Stimulated activated CD8-positive, alpha-beta memory T cell treated with anti-CD3 and anti-CD28 coated beads, Interleukin-4, amount 100 ng/mL, for 24 hours (primary cell): ENCODE data around the gene EGFLAM.

Source experiments
- DNase-seq: peaks from one replicate; pipeline ENCODE4 v3.0.0-alpha.2; 2020; ENCODE audit warnings: low read depth

Gene EGFLAM

DNA sequence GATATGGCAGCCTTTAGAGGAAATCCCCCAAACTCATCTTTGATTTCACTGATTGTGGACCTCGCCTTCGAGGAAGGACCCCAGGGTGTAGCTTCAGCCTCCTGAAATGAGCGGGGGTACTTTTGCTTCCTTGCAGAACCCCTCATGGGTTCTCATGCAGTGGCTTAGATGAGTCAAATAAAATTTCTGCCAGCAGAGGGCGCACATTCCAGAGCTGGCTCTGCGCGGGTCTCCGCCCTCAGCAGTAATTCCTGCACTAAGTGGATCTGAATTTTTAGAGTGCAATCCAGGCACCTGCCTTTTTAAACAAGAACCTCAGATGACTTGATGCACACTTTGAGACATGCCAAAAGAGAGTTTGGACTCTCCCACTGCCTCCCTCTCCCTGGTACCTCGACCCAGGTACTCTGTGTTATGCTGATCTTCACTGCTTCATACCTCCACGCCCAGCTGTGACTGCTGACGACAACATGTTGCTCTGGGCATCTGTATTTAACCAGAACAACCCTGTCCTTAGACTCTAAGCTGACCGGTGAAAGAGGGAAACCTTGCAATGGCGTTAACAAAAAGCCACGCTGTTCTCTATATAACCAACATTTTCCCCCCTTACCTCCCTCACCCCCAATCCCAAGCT is 7.3 kb downstream of the EGFLAM start:
- DNase-seq: peak; percentile 7

DNA sequence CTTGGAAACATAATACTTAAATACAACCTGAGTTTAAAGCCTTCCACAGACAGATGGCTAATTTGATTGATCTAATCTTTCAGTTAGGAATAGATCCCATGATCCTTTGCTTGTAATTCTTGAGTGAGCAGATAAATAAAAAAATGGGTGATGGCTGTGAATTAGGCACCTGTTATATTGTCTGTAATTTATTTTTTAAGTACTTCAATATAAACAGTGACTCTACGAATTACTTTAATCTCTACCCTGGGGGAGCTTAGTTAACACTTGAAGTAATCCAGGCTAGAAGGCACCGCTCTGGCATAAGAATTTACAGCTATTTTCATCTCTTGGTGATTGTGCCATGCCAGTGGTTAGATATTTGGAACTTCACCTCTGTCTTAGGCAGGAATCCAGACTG is 9.0 kb downstream of the EGFLAM start:
- no peak for DNase-seq

DNA sequence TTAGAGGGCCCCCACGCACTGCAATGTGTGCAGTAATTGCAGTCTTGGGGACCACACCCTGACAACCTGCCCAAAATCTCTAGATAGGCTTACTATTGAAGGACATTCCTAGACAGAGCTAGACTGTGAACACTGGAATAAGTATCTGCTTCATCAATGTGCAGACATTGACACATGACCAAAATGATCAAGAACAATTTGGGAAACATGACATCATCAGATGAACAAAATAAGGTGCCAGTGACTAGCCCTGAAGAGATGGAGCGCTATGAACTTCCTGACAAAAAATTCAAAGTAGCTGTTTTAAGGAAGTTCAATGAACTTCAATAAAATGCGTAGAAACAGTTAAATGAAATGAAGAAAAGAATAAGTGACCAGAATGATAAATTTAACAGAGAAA is 15.3 kb downstream of the EGFLAM start:
- no peak for DNase-seq

DNA sequence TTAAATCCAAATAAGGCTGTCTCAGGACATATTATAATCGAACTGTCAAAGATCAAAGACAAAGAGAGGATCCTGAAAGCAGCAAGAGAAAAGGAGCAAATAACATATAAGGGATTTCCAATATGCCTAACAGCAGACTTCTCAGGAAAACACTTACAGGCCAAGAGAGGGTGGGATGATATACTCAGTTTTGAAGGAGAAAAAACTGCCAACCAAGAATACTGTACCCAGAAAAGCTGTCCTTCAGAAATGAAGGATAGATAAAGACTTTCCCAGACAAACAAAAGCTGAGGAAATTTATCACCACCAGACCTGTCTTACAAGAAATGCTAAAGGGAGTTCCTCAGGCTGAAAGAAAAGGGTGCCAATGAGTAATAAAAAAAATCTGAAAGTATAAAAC is 16.0 kb downstream of the EGFLAM start:
- DNase-seq: no peak

DNA sequence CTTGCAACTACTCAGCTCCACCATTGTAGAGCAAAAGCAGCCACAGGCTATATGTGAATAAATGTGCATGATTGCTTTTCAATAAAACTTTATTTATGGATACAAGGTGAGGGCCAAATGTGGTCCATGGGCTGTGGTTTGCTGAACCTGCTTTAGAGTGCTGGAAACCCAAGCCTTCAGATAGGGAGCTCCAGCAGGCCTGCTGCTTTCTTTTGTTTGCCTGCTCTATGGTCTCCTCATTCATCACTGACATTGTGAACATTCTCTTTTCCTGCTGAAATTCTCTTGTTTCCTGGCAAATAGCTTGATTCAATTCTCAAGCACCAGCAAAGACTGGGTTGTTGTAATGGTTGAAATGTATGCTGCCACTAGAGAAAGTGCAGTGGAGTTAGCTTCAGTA is 26.0 kb downstream of the EGFLAM start:
- DNase-seq: no peak

DNA sequence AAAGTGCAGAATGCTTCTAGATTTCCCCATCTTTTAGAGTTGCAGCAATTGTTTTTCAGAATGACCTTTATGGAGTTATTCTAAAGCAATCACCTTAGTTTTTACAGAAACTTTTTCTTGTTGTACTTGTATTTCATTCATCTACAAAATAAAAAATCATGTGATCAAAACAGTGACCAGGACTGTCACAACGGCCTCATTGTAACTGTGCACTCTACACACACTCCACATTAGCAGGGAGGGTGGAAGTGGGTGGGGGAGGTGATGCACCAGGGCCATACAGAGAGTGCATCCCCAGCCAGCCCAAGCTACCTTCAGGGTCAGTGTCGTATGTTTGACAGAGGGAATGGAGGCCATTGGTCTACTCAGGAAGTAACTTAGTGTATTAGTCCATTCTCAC is 26.9 kb downstream of the EGFLAM start:
- DNase-seq: no peak

DNA sequence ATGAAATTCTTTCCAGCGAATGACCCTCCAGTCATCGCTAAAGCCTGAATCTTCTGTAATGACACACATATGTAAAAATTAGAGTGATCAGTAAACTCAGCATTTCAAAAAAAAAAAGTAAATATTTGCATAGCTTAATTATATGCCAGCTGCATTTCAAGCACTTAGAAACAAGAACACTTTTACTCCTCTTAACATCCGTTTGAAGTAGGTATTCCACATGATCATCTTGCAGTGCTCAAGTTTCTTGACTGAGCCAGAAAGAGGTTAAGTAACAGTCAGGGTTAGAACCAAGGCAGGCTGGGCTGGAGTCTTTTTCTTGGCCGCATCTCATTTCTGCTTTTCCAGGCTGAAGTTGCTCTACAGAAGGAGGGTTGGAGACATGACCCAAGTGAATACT is 27.6 kb downstream of the EGFLAM start:
- no peak for DNase-seq

DNA sequence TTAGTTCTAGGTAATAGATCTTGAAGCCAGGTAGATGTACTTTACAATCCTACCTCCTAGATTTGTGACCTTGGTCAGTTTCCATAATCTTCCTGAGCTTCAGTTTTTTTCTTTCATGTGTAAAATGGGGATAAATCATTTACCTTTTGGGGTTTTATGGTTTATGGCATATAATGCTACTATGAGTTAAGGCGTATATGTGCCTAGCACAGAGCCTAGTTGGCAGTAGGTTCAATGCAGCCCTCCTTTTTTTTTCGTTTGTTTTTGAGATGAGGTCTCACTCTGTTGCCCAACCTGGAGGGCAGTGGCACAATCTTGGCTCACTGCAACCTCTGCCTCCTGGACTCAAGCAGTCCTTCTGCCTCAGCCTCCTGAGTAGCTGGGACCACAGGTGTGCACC is 28.8 kb downstream of the EGFLAM start:
- no peak for DNase-seq

DNA sequence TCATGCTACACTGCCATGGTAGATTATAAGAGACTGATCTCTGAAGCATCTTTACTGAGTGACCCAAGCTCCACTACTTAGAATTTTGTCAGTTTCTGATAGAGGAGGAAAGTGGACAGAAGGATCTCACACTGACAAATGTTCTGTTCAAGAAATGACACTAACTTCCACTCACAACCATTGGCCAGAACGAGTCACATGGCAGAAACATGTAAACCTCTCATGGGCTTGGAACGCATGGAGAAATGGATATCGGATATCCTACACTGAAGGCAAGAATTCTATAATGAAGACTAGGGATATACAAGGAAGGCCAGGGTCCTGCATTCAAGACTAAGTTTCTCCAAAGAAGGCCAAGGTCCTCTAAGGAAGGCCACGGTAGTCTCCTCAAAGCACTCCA is 31.1 kb downstream of the EGFLAM start:
- no peak for DNase-seq

DNA sequence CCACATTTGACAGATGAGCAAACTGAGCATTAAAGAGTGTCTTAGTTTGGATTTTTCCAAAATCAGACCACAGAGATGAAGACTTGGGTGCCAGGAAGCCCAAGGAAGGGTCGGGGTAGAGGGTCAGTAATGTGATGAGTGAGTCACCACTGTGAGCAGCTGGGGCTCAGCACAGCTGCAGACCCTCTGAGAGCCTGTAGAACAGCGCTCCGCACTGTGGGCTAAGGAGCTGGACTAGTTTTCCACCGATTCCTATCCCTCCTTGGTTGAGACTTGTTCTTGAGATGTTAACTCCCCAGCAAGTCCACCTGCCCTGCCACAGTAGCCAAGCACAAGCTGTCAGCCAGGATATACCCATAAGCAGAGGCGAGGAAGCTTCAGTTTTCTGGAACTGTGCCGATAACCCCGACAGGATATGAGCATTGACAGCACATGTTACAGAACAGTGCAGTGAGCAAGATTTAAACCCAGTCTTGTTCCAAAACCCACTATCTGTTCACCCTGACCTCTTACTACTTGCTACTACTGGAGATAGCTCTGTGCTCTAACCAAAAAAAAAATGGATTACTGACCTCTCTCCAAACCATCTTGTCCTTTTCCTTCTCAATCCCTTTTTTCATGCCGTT is 31.8 kb downstream of the EGFLAM start:
- DNase-seq: no peak

DNA sequence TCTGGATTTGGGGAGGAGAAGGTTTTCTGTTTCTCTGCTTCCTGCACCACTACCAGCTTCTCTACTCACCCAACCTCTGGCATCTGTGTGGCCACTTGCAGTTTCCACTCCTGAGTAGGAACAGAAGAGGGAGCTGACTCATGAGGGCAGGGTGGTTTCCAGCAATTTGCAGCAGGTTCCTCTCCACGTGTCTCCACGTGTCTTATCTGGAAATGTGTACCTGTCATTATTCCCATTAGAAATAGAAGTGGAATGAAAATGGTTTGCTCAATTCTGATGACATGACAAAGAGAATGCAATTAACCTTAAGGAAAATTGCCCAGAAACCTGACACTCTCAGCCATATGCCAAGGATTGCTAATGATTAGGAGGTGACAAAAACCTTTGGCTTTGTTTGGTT is 33.0 kb downstream of the EGFLAM start:
- DNase-seq: no peak

DNA sequence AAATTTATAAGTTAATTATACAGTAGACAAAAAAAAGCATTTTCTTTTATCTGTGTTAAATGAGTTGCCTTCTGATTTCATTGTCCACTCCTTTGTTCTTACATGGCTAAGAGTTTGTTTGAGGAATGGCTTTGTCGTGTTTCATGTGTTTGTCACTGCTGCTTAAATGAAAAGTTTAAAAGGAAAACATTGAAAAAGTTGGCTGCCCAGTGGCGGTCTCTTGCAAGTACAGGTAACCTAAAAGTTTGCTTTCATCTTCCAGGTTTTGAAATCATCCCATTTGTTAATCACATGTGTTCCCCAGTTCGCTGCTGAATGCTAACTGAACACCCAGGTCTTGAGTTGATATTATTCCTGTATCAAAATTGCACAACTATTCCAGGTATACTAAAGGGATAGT is 33.9 kb downstream of the EGFLAM start:
- DNase-seq: no peak

DNA sequence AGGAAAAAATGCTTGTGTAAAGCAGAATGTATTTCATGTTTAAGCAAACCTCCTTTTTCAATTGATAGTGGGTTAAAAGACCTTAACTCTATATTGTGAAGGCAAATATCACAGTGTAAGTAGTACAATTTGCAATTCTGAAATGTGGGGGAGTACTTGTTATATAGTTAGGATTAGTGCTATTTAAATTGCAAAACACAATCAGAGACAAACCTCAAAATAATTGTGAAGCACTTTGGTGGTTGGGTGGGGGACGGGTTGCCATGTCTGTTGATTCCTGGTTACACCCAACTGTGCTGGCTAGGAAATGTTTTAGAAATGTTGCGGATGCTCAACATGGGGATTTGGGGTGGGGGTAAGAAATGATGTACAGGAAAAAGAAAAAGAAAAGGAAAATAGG is 37.4 kb downstream of the EGFLAM start:
- DNase-seq: no peak

DNA sequence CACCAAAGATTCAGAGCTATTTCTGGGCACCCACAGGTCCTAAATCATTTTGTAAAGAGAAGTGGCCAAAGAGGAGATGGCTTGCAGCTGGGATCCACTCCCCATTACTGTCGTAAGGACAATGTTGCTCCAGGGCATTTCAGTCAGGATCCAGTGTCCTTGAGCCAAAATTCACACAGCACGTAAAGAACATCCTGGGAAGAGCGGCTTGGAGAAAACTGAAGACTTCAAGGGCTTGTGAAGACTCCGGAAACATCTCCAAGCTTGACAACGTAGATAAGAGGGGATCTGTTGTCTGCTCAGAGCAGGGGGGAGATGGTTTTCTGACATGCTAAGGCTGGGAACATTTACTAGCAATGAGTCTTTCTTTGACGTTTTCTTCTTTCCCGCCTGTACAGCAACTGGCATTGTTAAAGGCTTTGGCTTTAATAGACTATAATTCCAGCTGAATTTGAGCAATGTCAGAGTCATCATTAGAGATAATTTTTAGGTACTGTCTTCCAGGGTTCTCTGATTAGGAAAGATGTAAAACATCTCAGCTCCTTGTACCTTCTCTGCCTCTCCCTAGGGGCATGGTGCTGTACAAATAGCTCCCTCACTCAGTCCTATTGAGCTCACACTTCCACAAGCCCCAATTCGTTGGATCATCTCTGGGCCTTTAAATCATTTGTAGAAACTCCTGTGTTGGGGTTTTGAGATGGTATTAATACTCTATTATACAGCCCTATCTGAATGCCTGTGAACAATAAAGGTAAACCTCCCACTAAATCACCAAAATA is 39.7 kb downstream of the EGFLAM start:
- no peak for DNase-seq

DNA sequence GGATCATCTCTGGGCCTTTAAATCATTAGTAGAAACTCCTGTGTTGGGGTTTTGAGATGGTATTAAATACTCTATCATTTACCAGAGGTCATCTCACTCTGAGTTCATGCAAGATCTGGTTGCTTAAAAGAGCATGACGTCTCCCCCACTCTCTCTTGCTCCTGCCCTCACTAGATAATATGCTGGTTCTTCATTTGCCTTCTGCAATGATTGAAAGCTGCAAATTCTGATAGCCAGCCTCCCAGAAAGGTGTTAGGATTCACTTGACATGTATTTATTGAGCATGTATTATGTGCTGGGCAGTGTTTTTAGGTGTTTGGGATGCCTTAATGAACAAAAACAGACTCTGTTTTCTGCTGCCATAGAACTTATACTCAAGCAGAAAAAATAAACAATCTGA is 41.2 kb downstream of the EGFLAM start:
- no peak for DNase-seq

DNA sequence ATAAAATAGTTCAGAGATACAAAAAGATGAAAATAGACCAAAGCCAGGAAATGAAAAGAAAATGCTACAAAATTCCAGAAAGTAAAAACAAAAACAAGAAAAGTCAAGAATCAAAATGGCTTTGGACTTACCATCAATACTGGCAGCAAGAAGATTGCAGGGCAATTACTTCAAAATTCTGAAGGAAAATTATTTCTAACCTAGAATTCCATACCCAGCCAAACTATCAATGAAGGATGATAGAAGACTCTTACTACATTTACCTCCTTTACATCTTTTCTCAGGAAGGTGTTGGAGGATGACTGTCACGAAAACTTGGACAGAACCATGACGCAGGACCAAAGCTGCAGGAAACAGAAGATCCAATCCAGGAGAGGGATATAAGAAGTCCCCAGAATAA is 46.8 kb downstream of the EGFLAM start:
- no peak for DNase-seq

DNA sequence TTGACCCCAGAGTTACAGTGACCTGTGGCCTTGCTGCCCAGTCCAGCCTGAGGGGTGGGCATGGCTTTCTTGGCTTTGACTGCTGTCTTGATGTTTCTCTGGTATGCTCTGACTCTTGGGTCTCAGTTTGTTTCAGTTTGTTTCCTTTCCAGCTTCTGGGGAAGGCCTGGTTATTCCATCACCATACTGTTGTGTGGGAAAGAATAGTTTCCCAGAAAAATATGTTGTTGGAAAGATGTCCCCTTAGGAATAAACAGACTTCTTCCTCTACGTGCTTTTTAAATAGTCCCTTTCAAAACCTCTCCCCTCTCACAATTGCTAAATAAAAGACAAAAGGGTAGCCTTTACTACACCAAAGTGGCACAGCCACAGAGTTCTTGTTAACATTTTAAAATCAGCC is 49.5 kb downstream of the EGFLAM start:
- DNase-seq: no peak

DNA sequence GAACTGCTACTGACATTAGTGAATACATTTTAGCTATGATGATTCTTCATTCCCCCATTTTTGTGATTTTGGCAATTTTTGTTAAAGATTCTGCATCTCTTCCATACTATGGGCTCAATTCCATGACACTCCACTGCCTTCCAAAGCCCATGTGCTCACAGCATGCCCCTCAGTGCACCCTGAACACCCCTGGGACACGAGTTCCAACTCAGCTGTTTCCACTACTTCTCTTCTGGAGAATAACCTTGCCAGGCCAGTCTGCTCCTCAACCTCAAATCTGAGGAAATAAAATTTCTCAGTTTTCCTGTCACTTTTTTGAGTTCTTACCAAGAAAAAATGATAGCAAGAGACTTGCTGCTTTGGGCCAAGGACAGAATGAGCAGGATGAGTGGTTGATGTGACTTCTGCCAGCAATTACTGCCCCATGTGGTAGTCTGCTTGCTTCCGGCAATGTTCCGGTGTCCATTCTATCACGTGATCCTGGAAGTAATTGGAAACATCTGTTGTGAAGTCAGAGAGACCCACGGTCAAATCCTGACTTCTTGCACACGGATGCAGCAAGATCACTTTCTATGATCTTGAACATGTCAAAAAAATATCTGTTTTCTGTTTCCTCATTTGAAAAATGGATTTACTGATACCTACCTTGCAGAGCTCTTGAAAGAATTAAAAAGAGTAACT is 58.3 kb downstream of the EGFLAM start:
- no peak for DNase-seq

DNA sequence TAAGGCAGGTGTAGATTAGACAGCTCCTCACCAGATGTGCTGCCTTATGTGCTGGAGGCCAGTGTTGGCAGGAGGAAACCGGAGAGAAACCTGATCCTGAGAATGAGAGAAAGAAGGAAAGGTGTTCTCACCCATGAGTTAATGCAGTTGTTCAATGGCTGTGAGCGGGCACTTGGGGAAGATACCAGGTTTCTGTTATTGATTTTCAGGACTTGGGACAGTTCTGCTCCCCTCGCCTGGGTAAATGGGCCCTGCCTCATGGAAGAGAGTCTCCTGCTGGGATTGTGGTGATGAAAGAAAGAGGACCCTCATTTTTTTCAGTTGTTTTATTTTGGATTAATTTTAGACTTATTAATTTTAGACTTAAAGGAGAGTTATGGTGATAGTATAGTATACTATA is 59.5 kb downstream of the EGFLAM start:
- DNase-seq: no peak

DNA sequence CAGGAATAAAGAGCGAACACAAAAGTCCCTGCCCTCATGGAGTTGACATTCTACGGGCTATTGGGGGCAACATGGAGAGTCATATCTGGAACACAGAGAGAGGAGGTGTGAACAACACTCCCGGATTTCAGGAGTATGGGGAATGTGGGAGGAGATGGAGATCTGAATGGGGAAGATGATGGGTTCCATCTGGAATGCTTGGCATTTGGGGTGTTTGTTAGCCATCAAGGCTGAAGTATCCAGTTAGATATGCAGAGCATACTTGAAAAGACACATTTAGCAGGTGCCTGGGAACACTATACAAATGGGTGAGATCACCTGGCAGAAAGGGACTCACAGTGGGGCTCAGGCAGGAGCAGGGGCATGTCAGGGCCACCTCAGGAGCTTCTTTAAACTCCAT is 61.1 kb downstream of the EGFLAM start:
- DNase-seq: no peak

DNA sequence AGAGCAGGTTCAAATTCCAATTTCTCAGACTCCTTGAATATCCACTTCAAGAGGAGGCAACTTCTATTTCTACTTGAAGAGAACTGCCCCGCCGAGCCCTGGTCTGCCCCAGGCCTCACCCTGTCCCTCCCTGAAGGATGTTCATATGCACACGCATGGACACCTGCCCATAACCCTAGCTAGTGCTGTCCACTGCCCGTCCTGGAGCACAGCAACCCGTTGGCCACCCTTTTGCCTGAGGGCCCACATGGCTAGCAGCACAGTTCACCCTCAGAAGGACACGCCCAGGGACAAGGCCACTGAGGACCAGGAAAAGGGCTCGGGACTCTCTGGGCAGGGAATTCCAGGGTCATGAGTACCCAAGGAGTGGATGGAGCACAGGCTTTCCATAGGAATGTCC is 63.6 kb downstream of the EGFLAM start:
- no peak for DNase-seq

DNA sequence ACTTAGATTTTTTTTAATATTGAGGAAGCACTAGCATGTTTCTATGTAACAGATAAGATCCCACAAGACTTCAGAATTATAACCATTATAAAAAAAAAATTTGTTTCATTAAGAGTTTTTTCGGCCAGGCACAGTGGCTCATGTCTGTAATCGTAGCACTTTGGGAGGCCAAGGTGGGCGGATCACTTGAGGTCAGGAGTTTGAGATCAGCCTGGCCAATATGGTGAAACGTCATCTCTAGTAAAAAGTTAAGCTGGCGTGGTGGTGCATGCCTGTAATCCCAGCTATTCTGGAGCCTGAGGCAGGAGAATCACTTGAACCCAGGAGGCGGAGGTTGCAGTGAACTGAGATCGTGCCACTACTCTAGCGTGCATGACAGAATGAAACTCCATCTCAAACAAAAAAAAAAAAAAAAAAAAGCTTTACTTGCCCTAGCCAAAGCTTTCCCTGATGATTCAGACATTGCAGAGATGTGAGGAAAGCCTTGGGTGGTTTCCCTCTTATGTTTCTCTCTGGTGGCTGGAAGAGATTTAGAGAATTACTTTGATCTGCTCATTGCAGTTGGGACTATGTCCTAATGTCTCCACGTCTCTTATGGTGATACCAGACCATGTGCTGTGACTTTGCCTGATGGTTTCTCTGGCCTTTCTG is 65.4 kb downstream of the EGFLAM start:
- no peak for DNase-seq
